Spleen (tissue), 7 donors: ENCODE results near the gene CDK2AP2.

ENCODE experiments used
- POLR2A ChIP-seq, 3 donors: fragments of 450-650 bp; IDR thresholded peaks; one replicate each; pipeline ENCODE4 v1.5.1; 2017; ENCODE audit warnings: antibody characterized with exemption in 3 of 3, mild to moderate bottlenecking in 1 of 3
- TF ChIP-seq, protein P1 (sequence below), 11 experiments: fragments of 200-600 bp in 7 of 11; fragments of 450-650 bp in 4 of 11; sonication (generic) in 4 of 11; IDR thresholded peaks in 8 of 11; conservative IDR thresholded peaks in 3 of 11; 1 replicate in 7 of 11; 2 replicates in 4 of 11; pipeline versions ENCODE4 v1.4.0 to v1.8.0; 2016 to 2021; ENCODE audit warnings: antibody characterized with exemption in 11 of 11, inconsistent platforms in 4 of 11, mild to moderate bottlenecking in 1 of 11
- donor health status: DM: no; HTN: no; CAD: no; lungs with moderate emphysema.
- donor health status: DM: no; HTN: no; CAD: no.
- donor health status: DM: no; HTN: no; CAD: no.

DNA sequence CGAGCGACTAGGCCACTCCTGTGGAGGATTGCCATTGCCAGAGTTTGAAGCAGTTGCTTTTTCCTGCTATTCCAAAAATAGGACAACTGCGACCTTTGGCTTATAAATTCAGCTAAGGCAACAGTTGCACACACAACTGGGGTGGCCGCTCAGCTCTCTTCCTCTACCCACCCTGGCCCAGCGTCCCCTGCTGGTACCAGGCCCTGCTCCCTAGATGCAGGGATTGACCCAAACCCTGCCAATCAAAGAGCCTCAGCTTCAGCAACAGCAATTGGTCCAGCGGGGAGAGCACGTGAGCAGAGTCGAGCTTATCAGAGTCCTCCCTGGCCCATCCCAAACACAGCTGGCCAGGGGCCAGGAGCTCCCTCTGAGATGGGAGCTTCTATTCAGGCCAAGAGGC, 37.3 kb upstream of the CDK2AP2 start:
- no peak for TF ChIP-seq POLR2A (IDR thresholded peaks at IDR 0.05)
- TF ChIP-seq, protein P1, sequence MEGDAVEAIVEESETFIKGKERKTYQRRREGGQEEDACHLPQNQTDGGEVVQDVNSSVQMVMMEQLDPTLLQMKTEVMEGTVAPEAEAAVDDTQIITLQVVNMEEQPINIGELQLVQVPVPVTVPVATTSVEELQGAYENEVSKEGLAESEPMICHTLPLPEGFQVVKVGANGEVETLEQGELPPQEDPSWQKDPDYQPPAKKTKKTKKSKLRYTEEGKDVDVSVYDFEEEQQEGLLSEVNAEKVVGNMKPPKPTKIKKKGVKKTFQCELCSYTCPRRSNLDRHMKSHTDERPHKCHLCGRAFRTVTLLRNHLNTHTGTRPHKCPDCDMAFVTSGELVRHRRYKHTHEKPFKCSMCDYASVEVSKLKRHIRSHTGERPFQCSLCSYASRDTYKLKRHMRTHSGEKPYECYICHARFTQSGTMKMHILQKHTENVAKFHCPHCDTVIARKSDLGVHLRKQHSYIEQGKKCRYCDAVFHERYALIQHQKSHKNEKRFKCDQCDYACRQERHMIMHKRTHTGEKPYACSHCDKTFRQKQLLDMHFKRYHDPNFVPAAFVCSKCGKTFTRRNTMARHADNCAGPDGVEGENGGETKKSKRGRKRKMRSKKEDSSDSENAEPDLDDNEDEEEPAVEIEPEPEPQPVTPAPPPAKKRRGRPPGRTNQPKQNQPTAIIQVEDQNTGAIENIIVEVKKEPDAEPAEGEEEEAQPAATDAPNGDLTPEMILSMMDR (IDR thresholded peaks at IDR 0.05 in 8 of 11, conservative IDR thresholded peaks at IDR 0.05 in 3 of 11): no peak
